Heart right ventricle (tissue), 16 donors: ENCODE data around the gene IFT81. TPM values are rescaled to one million over a fixed set of nuclear protein-coding genes. Genes with fewer than 3 reads are reported as not detected.
A peak's percentile ranks its signal among the peaks of the same experiment; 100 is the strongest.

ENCODE experiments used
- ATAC-seq, 8 donors: fragments of 200-7000 bp; cut with Tn5 transposase; one replicate each; pipeline ENCODE4 v1.9.1; 2020; ENCODE audit warnings: mild to moderate bottlenecking in 8 of 8, moderate library complexity in 8 of 8, moderate number of reproducible peaks in 1 of 8
- DNase-seq, 2 donors: peaks; one replicate each; pipeline ENCODE4 v3.0.0-alpha.2; 2020
- H3K27ac ChIP-seq, 10 donors: fragments of 200-600 bp; sonication (generic) in 2 of 10; one replicate each; pipeline versions ENCODE4 v1.5.0 to v1.8.0; 2020 to 2022; ENCODE audit warnings: mild to moderate bottlenecking in 3 of 10
- H3K27me3 ChIP-seq, 7 donors: fragments of 200-600 bp; one replicate each; pipeline ENCODE4 v1.8.0; 2021 to 2022; ENCODE audit warnings: mild to moderate bottlenecking in 2 of 7
- H3K36me3 ChIP-seq, 9 donors: fragments of 200-600 bp; sonication (generic) in 1 of 9; one replicate each; pipeline versions ENCODE4 v1.5.0 to v1.8.0; 2020 to 2022; ENCODE audit warnings: mild to moderate bottlenecking in 2 of 9
- H3K4me1 ChIP-seq, 9 donors: fragments of 200-600 bp; sonication (generic) in 1 of 9; one replicate each; pipeline versions ENCODE4 v1.5.0 to v1.8.0; 2020 to 2022; ENCODE audit warnings: mild to moderate bottlenecking in 4 of 9
- H3K4me3 ChIP-seq, 10 donors: fragments of 200-600 bp; sonication (generic) in 2 of 10; one replicate each; pipeline versions ENCODE4 v1.5.0 to v1.8.0; 2020 to 2022; ENCODE audit warnings: mild to moderate bottlenecking in 7 of 10, moderate library complexity in 2 of 10
- H3K9me3 ChIP-seq, 11 donors: fragments of 200-600 bp in 10 of 11; sonication (generic) in 2 of 11; one replicate each; pipeline versions ENCODE4 v1.5.0 to v1.8.0; 2013 to 2022; ENCODE audit warnings: mild to moderate bottlenecking in 2 of 11, control low read depth in 1 of 11, moderate library complexity in 1 of 11
- WGBS, 2 donors: extraction: QIAGEN DNeasy Blood & Tissue Kit; methylation state at CpG; one replicate each; pipeline ENCODE4 v1.1.7; 2013; ENCODE audit warnings: inconsistent platforms in 1 of 2; 5-methylcytosine and 5-hydroxymethylcytosine counted together
- intact Hi-C, 10 donors: fragments of 100-400 bp; cut with DNase I; formaldehyde crosslinking; loops; one replicate each; pipeline versions ENCODE4 v1.11.1 to v1.14.2; 2022
- polyA plus RNA-seq, 2 donors: library from polyadenylated mRNA; stranded (reverse); fragments of 200-250 nt; gene quantifications; one replicate each; pipeline ENCODE4 v1.2.3, GENCODE V29; 2013
- total RNA-seq, 10 donors: library from RNA; stranded (reverse); fragmentation: NEBNext Ultra II Directional in 3 of 10; extraction: Animal tissue kit (Norgen Biotek cat#: 25700) in 3 of 10; gene quantifications; one replicate each; pipeline versions ENCODE4 v1.2.1 to v1.2.4, GENCODE V29; 2021 to 2023
- TF ChIP-seq, protein P1 (sequence below), 9 donors: fragments of 200-600 bp; sonication (generic) in 2 of 9; IDR thresholded peaks; one replicate each; pipeline versions ENCODE4 v1.5.0 to v1.8.0; 2021 to 2022; ENCODE audit warnings: antibody characterized with exemption in 9 of 9, mild to moderate bottlenecking in 5 of 9, moderate library complexity in 1 of 9
- donor health status: Arrhythmogenic right ventricular cardiomyopathy.
- donor health status: ischemic (EF 13 %, LVEDD 7.1; RV severe dilation, severe dysfunction).
- donor health status: healthy with polysubstance abuse.
- donor health status: DM: no; HTN: yes; CAD: no.
- donor health status: DM: no; HTN: no; CAD: no.
- donor health status: ischemic (EF 25% LVEDD 6.9; RV normal size, moderate dysfunction).
- donor health status: ischemic (EF 25% LVEDD 5.7; RV mildly dilated, moderate dysfunction).
- donor health status: healthy.
- donor health status: DM: yes; HTN: yes; CAD: no.
- donor health status: Ischemic cardiomyopathy.
- donor health status: ischemic (EF 35%, LVEDD 5.7; RV mildly dilated, moderate dysfunction).
- donor health status: nonischemic (EF 11% LVEDD 7.7; RV severe dilation, severe dysfunction).
- donor health status: DM: yes; HTN: yes; CAD: no.
- donor health status: PGD.
- donor health status: ischemic (EF 29% LVEDD 5.4; RV normal size, mild dysfunction).
- donor health status: nonischemic (EF 23%, LVEDD 6.1; RV moderate dilation, normal function).

IFT81 gene
- total and polyA plus RNA-seq, 12 donors: 5.1 to 11.7 (median 8.3) TPM

- 57 to 60% methylated on average over 2 of the region's 2 CpGs for WGBS, 2 donors
- no peak overlapping the region for H3K27ac ChIP-seq
- H3K4me1 ChIP-seq: peaks cover 8 to 42% (median 25%) of the 10 kb centered on the region in 9 donors
- intact Hi-C loops: loop anchor here in 6 of 10 donors (5.0 to 10.0 kb wide), 5 partner anchors 116 to 779 kb away; partner anchors contain the start of gene ATP2A2 (in 2 of the 6)
- DNase-seq (no peak), ATAC-seq (no peak)
- no peaks in the 10 kb centered on the region for H3K27me3 ChIP-seq
- no peak overlapping the region for H3K4me3 ChIP-seq
- TF ChIP-seq, protein P1, sequence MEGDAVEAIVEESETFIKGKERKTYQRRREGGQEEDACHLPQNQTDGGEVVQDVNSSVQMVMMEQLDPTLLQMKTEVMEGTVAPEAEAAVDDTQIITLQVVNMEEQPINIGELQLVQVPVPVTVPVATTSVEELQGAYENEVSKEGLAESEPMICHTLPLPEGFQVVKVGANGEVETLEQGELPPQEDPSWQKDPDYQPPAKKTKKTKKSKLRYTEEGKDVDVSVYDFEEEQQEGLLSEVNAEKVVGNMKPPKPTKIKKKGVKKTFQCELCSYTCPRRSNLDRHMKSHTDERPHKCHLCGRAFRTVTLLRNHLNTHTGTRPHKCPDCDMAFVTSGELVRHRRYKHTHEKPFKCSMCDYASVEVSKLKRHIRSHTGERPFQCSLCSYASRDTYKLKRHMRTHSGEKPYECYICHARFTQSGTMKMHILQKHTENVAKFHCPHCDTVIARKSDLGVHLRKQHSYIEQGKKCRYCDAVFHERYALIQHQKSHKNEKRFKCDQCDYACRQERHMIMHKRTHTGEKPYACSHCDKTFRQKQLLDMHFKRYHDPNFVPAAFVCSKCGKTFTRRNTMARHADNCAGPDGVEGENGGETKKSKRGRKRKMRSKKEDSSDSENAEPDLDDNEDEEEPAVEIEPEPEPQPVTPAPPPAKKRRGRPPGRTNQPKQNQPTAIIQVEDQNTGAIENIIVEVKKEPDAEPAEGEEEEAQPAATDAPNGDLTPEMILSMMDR (IDR thresholded peaks at IDR 0.05): no peak
- no peaks in the 10 kb centered on the region for H3K36me3 ChIP-seq
- no peaks in the 10 kb centered on the region for H3K9me3 ChIP-seq
These were observed 18.2 kb upstream of the IFT81 start for GRCh38 chr12:110105986-110106385.

DNA sequence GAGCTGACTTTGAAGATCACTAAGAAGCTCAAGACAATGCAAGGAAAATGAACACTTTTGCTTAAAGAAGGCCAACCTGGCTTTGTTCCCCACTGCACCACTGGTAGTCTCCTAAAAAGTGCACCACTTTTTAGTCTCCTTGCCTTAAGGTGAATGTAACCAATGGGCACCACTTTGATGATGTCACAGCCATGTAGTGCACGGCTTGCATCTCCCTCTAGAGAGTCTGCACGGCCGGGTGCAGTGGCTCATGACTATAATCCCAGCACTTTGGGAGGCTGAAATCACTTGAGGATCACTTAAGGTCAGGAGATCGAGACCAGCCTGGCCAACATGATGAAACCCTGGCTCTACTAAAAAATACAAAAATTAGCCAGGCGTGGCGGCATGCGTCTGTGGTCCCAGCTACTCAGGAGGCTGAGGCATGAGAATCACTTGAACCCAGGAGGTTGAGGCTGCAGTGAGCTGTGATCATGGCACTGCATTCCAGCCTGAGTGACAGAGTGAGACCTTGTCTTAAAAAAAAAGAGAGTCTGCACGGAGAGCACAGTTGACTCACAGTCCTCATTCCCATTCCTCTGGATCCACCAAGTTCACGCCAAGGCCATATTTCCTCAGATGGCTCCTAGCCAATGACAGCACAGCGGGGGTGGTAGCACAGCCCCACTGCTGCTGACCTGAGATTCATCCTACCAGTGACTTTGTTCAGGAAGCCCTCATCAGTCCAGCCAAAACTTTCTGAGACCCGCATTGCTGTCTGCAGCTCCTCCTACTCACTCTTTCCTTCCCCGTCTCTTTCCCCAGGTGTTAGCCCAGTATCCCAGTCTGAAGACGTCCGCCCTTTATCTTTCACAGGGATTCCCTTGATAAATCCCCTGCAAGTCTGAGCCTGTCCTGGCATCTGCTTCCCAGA lies 16.5 kb upstream of the IFT81 start:
- Histone ChIP-seq H3K27ac (peak overlapping the region; percentile 34 to 88 (median 80)), H3K4me1 (peaks cover 8 to 42% (median 25%) of the 10 kb centered on the region in 9 donors), H3K4me3 (no peak overlapping the region), H3K9me3 (no peaks in the 10 kb centered on the region), H3K36me3 (no peaks in the 10 kb centered on the region), H3K27me3 (no peaks in the 10 kb centered on the region)
- DNase-seq (peak; percentile 19 to 40), ATAC-seq (peak in 5 of 8 donors; percentile 17 to 51 (median 46))
- TF ChIP-seq, protein P1 (IDR thresholded peaks at IDR 0.05): no peak
- intact Hi-C loops: loop anchor here in 7 of 10 donors (2.0 to 10.0 kb wide), 7 partner anchors 115 to 777 kb away; partner anchors contain the start of gene ATP2A2 (in 2 of the 7)
- WGBS, 2 donors: 59 to 62% methylated on average over 14 of the region's 14 CpGs

GRCh38 chr12:110108309-110109036 lies 15.7 kb upstream of the IFT81 start:
- no peak for DNase-seq

More at GRCh38 chr12:110108309-110109036, 15.7 kb upstream of the IFT81 start:
- Histone ChIP-seq H3K9me3 (no peaks in the 10 kb centered on the region), H3K4me1 (peaks cover 8 to 42% (median 25%) of the 10 kb centered on the region in 9 donors), H3K27ac (peak overlapping the region; percentile 64 to 88 (median 80)), H3K27me3 (no peaks in the 10 kb centered on the region), H3K36me3 (no peaks in the 10 kb centered on the region), H3K4me3 (no peak overlapping the region)
- 67 to 70% methylated on average over 8 of the region's 8 CpGs for WGBS, 2 donors
- intact Hi-C loops: loop anchor here in 7 of 10 donors (2.0 to 10.0 kb wide), 7 partner anchors 114 to 776 kb away; partner anchors contain the start of gene ATP2A2 (in 2 of the 7)
- no peak for ATAC-seq
- TF ChIP-seq, protein P1 (IDR thresholded peaks at IDR 0.05): no peak
